PC-3 (cell line): ENCODE data around the gene CCNC.

ENCODE experiments used
- CTCF ChIP-seq: fragments of 300-600 bp; sonication (generic); conservative IDR thresholded peaks from 2 replicates; pipeline ENCODE4 v1.5.1; 2017; ENCODE audit warnings: antibody characterized with exemption, low read depth, mild to moderate bottlenecking, low read length
- EZH2 ChIP-seq: fragments of 300-600 bp; sonication (generic); IDR thresholded peaks from one replicate; pipeline ENCODE4 v1.6.1; 2017; ENCODE audit warnings: antibody characterized with exemption, mild to moderate bottlenecking, low read length; ENCODE audit not compliant: unreplicated experiment

- no peak for TF ChIP-seq EZH2
- no peak for TF ChIP-seq CTCF
Measured at GRCh38 chr6:99573980-99574617, 5.6 kb upstream of the CCNC start.
